Endothelial cell of umbilical vein (primary cell): Measurements from ENCODE around the gene FAM209B. TPM values are rescaled to one million over a fixed set of nuclear protein-coding genes. Genes with fewer than 3 reads are reported as not detected.

Experiments
- BruUV-seq: library from RNA; stranded (reverse); fragments of 400-500 nt; replicated peaks from 2 replicates; lab custom pipeline; 2021; lab: Mats Ljungman, UMichigan
- CTCF ChIA-PET: fragments of 300-600, 350-600 bp; sonication (Branson Sonifier 250); formaldehyde crosslinking; loops from one replicate; lab custom pipeline; 2021; ENCODE audit warnings: antibody characterized with exemption, inconsistent platforms; lab: Charles Lee
- POLR2A ChIA-PET: fragments of 300-600, 350-600 bp; sonication (Branson Sonifier 250); formaldehyde crosslinking; loops from one replicate; lab custom pipeline; 2021; ENCODE audit warnings: antibody characterized with exemption, inconsistent platforms; lab: Charles Lee
- DNase-seq: peaks from one replicate; pipeline ENCODE4 v3.0.0-alpha.2; 2011; ENCODE audit warnings: low read depth, low spot score
- FAIRE-seq: peaks from 2 replicates; lab custom pipeline; 2011; peaks lifted over from hg19 to GRCh38; lab: Jason Lieb, UNC
- H2AFZ ChIP-seq: 2 replicates; pipeline ENCODE4 v1.6.0; 2012; ENCODE audit warnings: low read depth, low read length, control low read depth, inconsistent platforms
- H3K27ac ChIP-seq: 2 replicates; pipeline ENCODE4 v1.5.1; 2011; ENCODE audit warnings: low read depth, mild to moderate bottlenecking, control low read depth, low read length, moderate library complexity; ENCODE audit not compliant: insufficient read depth
- H3K27me3 ChIP-seq, 2 experiments: 2 replicates each; pipeline versions ENCODE4 v1.6.0 to v1.6.1; 2011; ENCODE audit warnings: low read length in 2 of 2, mixed read lengths in 1 of 2; ENCODE audit not compliant: control insufficient read depth in 2 of 2, insufficient read depth in 2 of 2
- H3K36me3 ChIP-seq, 2 experiments: 2 replicates in 1 of 2; 3 replicates in 1 of 2; pipeline ENCODE4 v1.5.1; 2011; ENCODE audit warnings: low read length in 2 of 2, mild to moderate bottlenecking in 1 of 2, moderate library complexity in 1 of 2; ENCODE audit not compliant: control insufficient read depth in 2 of 2, insufficient read depth in 2 of 2; ENCODE audit errors: extremely low read depth in 1 of 2
- H3K4me1 ChIP-seq: 3 replicates; pipeline ENCODE4 v1.5.1; 2011; ENCODE audit warnings: mild to moderate bottlenecking, low read length; ENCODE audit not compliant: control insufficient read depth, insufficient read depth; ENCODE audit errors: extremely low read depth
- H3K4me2 ChIP-seq: 2 replicates; pipeline ENCODE4 v1.6.1; 2011; ENCODE audit warnings: low read length, control low read depth, mixed read lengths; ENCODE audit not compliant: insufficient read depth
- H3K4me3 ChIP-seq, 3 experiments: fragments of 200-600 bp in 1 of 3; sonication (generic), shearing (Covaris generic) in 1 of 3; replicated peaks in 1 of 3; 2 replicates each; pipeline ENCODE4 v1.5.1; 2011 to 2016; ENCODE audit warnings: control low read depth in 3 of 3, low read length in 3 of 3, mild to moderate bottlenecking in 2 of 3, inconsistent platforms in 1 of 3, low read depth in 1 of 3, moderate library complexity in 1 of 3; ENCODE audit not compliant: insufficient read depth in 1 of 3
- H3K79me2 ChIP-seq: 2 replicates; pipeline ENCODE4 v1.6.0; 2012; ENCODE audit warnings: low read length, inconsistent platforms; ENCODE audit not compliant: control insufficient read depth, insufficient read depth
- H3K9ac ChIP-seq: replicated peaks from 2 replicates; pipeline ENCODE3; 2011; ENCODE audit warnings: low read length, control low read depth; ENCODE audit not compliant: insufficient read depth; ENCODE audit errors: extremely low read depth
- H3K9me1 ChIP-seq: replicated peaks from 3 replicates; pipeline ENCODE4 v1.6.0; 2011; ENCODE audit warnings: mild to moderate bottlenecking, low read length; ENCODE audit not compliant: control insufficient read depth, insufficient read depth; ENCODE audit errors: extremely low read depth
- H3K9me3 ChIP-seq: replicated peaks from 2 replicates; pipeline ENCODE4 v1.5.1; 2012; ENCODE audit warnings: low read length, inconsistent platforms; ENCODE audit not compliant: control insufficient read depth, insufficient read depth
- H4K20me1 ChIP-seq: replicated peaks from 2 replicates; pipeline ENCODE3; 2011; ENCODE audit warnings: mild to moderate bottlenecking, low read length; ENCODE audit not compliant: control insufficient read depth, insufficient read depth; ENCODE audit errors: extremely low read depth
- CTCF ChIP-seq, 2 donors: IDR thresholded peaks; 1 replicate in 1 of 2; 2 replicates in 1 of 2; pipeline ENCODE4 v1.5.1; 2011; ENCODE audit warnings: low read length in 2 of 2, mild to moderate bottlenecking in 2 of 2, moderate library complexity in 2 of 2, control low read depth in 1 of 2, inconsistent platforms in 1 of 2, low read depth in 1 of 2; ENCODE audit not compliant: insufficient read depth in 1 of 2; ENCODE audit errors: extremely low read depth in 1 of 2
- EZH2 ChIP-seq: IDR thresholded peaks from 2 replicates; pipeline ENCODE4 v1.6.1; 2012; ENCODE audit warnings: borderline replicate concordance, low read depth, mild to moderate bottlenecking, moderate library complexity, low read length, inconsistent platforms; ENCODE audit not compliant: severe bottlenecking
- FOS ChIP-seq: IDR thresholded peaks from 2 replicates; pipeline ENCODE4 v1.6.1; 2011; ENCODE audit warnings: mild to moderate bottlenecking, low read length, moderate library complexity, borderline replicate concordance; ENCODE audit not compliant: insufficient read depth
- GATA2 ChIP-seq: IDR thresholded peaks from 2 replicates; pipeline ENCODE4 v1.7.0; 2011; ENCODE audit warnings: low read depth, mild to moderate bottlenecking, moderate library complexity, mixed read lengths, low read length; ENCODE audit not compliant: insufficient read length, insufficient read depth
- JUN ChIP-seq: IDR thresholded peaks from 2 replicates; pipeline ENCODE4 v1.6.1; 2011; ENCODE audit warnings: borderline replicate concordance, low read depth; ENCODE audit not compliant: insufficient read length, insufficient read depth
- MAX ChIP-seq: IDR thresholded peaks from 2 replicates; pipeline ENCODE4 v1.6.1; 2011; ENCODE audit not compliant: insufficient read depth, insufficient read length
- MYC ChIP-seq: IDR thresholded peaks from one replicate; pipeline ENCODE4 v1.6.1; 2011; ENCODE audit warnings: mild to moderate bottlenecking, low read depth, low read length
- POLR2A ChIP-seq: IDR thresholded peaks from 2 replicates; pipeline ENCODE4 v1.6.1; 2012; ENCODE audit warnings: low read depth, mild to moderate bottlenecking, control low read depth, low read length
- POLR2AphosphoS5 ChIP-seq: IDR thresholded peaks from 2 replicates; pipeline ENCODE4 v1.6.1; 2012; ENCODE audit warnings: low read depth, mild to moderate bottlenecking, control low read depth, low read length, moderate library complexity; ENCODE audit not compliant: insufficient read depth
- dilution Hi-C: fragments of 300-500 bp; cut with MboI; formaldehyde crosslinking; loops from one replicate; pipeline ENCODE4 v1.15.0; 2019; ENCODE audit warnings: low sequenced_read_pairs; ENCODE audit not compliant: extremely low pct_ligation_motif_present
- intact Hi-C: fragments of 100-400 bp; cut with micrococcal nuclease; formaldehyde crosslinking; loops from one replicate; pipeline ENCODE4 v1.10.0; 2022
- polyA plus RNA-seq, 4 experiments: library from polyadenylated mRNA; depleted of rRNA in 3 of 4; stranded (reverse) in 3 of 4; unstranded in 1 of 4; fragments of >200 nt; gene quantifications; 2 replicates each; pipeline versions ENCODE4 v1.2.1 to v1.2.3, GENCODE V29; 2011 to 2012; ENCODE audit warnings: missing spikeins in 1 of 4
- total RNA-seq: library from RNA; stranded (reverse); gene quantifications from 2 replicates; pipeline ENCODE4 v1.2.3, GENCODE V29; 2021

Gene FAM209B
- total and polyA plus RNA-seq, 2 donors (not counting 3 experiments of a cell fraction or from before 2014, with no cell fraction given), result 0.22 TPM; not detected in 1

DNA sequence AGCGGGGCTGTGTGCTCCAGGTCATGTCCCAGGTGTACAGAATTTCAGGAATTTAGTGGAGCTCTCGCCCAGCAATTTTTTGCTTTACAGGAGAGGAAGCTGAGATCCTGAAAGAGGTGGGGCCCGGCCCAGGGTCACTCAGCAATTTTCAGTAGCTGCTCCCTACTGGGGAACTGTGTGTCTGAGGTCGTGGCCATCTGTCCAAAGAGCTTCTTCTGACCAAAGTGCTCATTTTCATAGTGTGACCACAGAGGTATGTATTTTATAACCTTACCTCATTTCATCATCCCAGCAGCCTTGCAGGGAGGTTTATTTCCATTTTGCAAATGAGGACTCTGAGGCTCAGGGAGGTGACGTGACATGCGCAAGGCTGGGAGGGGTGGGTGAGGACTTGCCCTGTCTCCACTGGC is 46.3 kb downstream of the FAM209B start:
- H2AFZ ChIP-seq, result no peak overlapping the region
- BruUV-seq, result no TSS peak
- intact Hi-C loops, result no loop called here
- ChIA-PET CTCF (interaction anchor here (1.1 to 7.1 kb wide), 3 partner anchors 24 to 1899 kb away, joined by 3 to 96 read pairs (median 5); no protein-coding TSS in a partner anchor), POLR2A (no interaction called here)
- no peaks in the 10 kb centered on the region for H3K9me3 ChIP-seq
- no peak overlapping the region for H3K9ac ChIP-seq
- TF ChIP-seq EZH2 (no peak), FOS (no peak), JUN (no peak), POLR2A (no peak), MAX (no peak), CTCF (IDR thresholded peaks at IDR 0.05; ENCODE audit: extremely low read depth in 1 of 2, insufficient read depth in 1 of 2, low read depth in 1 of 2, low read length in 2 of 2) (no peak), POLR2AphosphoS5 (no peak), GATA2 (no peak), MYC (no peak)
- H3K36me3 ChIP-seq, result no peaks in the 10 kb centered on the region
- no peak for FAIRE-seq
- H3K27me3 ChIP-seq, result no peaks in the 10 kb centered on the region
- no peak overlapping the region for H3K4me3 ChIP-seq
- no peak overlapping the region for H3K27ac ChIP-seq
- no peak overlapping the region for H3K4me2 ChIP-seq
- dilution Hi-C loops, result no loop called here
- no peaks in the 10 kb centered on the region for H3K9me1 ChIP-seq
- H4K20me1 ChIP-seq, result no peaks in the 10 kb centered on the region
- DNase-seq, result no peak
- no peaks in the 10 kb centered on the region for H3K4me1 ChIP-seq
- H3K79me2 ChIP-seq, result no peaks in the 10 kb centered on the region
